SHP77 (cell line): Measurements from ENCODE around the gene MEGF6.
A peak's percentile ranks its signal among the peaks of the same experiment; 100 is the strongest.
"Not testable (repeated sequence)": the region's sequence is repeated elsewhere in the genome, so short reads cannot be mapped to it uniquely, and the experiment has no call there.

ENCODE experiments used
- DNase-seq, 2 experiments: peaks; one replicate each; lab custom pipeline; 2025; lab: John Stamatoyannopoulos, UW

The MEGF6 gene

DNA sequence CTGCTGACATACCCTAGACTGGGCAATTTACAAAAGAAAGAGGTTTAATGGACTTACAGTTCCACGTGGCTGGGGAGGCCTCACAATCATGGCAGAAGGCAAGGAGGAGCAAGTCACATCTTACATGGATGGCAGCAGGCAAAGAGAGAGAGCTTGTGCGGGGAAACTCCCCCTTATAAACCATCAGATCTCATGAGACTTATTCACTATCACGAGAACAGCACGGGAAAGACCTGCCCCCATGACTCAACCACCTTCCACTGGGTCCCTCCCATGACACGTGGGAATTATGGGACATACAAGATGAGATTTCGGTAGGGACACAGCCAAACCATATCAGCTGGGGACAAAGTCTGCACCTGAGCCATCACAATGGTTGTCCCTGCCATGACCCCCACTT, 35.8 kb downstream of the MEGF6 start:
- not testable (repeated sequence) for DNase-seq

DNA sequence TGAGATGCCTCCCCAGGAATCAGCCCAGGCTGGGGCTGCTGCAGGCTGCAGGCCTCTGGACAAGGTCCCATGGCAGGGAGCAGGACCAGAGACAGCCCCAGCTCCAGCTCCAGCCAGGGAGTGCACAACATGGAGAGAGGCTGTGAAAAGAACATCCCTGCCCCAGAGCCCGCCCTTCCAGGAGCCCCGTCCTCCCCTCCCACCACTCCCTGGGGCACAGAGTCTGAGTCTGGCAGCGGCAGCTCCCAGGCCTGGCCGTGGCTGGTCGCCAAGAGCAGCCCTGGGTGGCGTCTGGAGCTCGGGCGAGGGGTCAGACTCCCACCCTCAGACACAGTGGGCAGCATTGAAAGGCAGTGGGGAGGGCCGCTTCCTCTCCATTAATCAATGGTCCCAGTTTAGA, 37.8 kb downstream of the MEGF6 start:
- no peak for DNase-seq

DNA sequence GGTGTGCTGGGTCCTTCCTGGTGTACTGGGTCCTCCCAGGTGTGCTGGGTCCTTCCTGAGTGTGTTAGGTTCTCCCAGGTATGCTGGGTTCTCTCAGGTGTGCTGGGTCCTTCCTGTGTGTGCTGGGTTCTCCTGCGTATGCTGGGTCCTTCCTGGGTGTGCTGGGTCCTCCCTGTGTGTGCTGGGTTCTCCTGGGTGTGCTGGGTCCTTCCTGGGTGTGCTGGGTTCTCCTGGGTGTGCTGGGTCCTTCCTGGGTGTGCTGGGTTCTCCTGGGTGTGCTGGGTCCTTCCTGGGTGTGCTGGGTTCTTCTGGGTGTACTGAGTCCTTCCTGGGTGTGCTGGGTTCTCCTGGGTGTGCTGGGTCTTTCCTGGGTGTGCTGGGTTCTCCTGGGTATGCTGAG, 38.7 kb downstream of the MEGF6 start:
- DNase-seq = not testable (repeated sequence)

DNA sequence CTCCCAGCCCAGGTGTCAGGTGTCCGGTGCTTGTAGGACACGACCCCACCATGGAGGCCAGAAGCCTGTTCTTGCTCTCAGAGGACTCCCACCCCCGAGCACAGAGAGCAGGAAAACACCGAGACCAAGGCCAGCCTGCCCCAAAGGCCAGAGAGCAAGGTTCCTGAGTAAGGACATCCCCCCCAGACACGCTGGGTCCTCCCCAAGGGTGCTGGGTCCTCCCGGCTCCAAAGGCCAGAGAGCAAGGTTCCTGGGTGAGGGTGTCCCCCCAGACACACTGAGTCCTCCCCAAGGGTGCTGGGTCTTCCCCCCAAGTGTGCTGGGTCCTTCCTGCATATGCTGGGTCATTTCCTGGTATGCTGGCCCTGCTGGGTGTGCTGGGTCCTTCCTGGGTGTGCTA, 40.0 kb downstream of the MEGF6 start:
- no peak for DNase-seq

DNA sequence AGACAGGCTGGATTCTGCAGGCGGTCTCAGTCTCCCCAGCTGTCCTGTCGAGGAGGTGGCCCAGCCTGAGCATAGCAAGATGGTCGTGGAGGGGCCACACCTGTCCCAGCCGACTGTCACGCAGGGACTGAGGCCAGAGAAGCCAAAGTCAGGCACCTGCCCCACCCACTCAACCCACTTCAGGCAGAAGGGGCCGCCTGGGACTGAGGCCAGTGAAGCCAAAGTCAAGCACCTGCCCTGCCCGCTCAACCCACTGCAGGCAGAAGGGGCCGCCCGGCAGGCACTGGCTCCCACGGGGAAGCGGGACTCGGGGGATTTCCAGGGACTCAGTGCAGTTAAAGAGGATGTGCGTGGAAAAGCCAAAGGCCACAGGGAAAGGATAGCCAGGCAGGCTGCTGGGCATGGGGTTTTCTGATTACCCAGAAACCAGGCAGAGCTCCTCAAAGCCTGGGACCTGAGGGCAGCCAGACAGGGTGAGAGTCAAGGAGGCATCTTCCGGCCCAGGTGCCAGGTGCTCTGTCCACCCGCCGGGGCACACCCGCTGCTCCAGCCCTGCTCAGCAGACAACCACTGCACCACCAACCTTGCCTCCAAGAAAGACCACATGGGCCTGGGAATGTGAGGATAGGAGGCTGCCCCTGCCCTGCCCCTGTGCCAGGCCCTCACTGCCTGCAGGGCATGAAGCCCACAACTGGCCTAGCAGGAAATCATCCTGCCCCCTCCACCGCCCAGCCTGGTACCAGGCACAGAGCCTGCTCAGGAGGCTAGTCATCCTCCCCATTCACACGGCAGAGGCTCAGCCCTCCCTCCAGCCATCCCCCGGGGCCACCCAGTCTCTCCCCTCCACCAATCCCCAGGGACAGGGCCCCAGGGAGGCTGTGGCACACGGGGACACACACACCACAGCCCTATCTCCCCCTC, 41.0 kb downstream of the MEGF6 start:
- no peak for DNase-seq

DNA sequence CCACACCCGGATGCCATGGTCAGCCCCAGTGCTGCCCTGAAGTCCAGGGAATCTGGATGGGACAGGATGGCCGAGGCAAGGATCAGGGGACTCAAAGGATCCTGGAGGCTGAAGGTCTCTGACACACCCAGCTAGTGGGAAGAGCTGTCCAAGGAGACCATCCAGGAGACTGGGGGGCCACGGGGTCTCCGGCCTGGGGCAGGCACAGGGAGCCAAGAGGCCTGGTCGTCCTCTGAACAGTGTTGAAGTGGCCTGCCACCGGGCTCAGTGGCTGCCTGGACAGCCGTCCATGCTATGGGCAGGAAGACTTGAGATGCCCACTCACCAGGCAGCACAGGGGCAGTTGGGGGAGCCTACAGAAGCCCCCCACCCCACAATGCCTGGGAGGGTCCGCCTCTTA, 41.9 kb downstream of the MEGF6 start:
- DNase-seq = no peak

DNA sequence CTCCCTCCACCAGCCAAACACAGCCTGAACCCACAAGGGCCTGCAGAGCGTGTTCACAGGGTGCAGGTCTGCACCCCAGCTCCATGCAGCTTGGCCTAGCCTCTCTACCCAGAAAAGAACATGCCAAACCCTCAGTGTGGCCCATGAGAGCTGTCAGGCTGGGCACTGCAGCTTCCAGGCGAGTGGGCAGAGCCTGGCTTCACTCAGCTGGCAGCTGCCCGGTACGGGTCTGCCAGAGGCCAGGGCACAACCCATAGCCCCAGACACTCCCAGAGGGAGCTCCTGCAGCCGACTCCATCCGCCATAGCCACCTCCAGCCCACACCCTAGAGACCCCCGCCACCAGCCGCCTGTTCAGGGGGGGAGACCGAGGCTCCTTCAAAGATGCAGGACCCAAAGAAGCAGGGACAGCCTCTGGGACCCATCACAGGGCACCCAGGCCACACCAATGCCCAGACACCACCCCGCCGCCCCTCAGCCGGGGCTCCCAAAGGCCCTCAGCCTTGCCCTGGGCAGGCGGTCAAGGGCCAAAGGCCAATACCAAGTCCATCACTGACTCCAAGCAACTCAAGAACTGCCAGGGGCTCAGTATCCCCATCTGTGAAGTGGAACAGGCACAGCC, 42.4 kb downstream of the MEGF6 start:
- no peak for DNase-seq

DNA sequence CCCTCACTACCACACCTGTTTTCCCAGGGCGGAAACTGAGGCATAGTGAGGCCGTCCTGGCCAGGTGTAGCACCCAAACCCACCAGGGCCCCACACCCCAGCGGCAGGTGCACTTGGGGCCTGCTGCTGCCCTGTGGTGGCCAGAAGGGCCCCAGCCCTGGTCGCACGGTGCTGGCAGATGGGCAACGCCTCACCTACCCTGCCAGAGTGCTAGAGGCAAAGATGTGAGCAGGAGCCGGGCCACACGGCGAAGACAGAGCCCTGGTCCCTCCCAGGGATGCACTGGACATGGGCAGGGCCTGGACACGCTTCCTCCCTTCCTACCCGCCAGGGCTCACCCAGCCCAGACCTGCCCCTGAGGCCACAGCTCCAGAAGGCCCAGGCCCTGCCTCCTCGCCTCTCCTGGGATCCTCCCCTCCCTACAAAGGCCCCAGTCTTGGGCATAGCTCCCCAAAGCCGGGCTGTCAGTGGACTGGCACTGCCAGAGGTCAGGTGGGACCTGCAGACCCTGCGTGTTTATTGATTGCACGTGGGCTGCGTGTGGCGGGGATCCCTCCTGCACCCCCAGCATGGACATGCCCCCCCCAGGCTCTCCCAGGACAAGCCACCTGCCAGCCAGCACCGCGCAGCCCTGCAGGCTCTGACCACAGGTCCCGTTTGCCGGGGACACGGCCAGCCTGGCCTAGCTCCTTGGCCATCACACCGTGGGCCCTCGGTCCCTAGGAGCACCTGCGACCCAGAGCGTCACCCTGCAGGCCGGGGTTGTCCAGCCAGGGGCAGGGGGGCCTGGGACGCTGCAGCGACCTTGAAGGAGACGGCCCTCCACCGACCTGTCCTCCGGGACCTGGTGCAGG, 44.1 kb downstream of the MEGF6 start:
- no peak for DNase-seq

DNA sequence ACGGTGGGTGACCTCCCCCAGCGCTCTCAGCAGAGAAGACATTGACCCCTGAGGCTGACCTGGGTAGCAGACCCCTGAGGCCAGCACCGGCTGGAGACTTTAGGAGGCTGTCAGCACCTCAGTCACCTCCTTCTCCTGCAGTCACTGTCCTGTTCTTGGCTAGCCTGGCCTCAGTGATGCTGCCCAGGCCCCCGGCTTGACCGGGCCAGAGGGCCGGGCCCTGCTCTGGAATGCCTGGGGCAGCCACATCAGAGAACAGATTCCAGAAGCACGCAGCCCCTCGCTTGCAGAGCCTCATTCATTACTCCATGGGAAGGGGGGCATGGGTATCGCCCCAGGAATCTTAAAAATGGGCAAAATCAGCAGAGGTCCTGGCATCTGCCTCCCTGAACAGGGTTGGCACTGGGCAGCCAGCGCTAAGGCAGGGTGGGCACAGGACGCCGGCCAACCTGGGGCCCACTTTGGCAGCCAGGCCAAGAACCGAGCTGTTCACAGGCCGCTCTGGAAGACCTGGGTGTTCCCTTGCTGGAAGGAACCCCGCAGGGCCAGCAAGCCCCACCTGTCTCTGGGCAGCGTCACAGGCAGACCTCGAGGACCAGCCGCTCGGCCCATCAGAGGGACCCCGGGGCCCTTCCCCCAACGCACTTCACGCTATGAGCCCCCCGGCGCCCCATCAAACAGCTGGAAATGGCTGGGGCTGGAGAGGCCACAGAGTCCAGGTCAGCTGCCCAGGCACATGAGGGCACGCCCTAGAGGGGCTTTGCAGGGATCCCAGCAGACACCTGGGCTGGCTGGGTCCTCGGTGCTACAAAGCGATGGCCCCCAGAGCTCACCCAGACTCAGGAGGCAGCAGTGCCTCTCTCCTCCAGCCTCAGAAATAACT, 45.1 kb downstream of the MEGF6 start:
- no peak for DNase-seq

DNA sequence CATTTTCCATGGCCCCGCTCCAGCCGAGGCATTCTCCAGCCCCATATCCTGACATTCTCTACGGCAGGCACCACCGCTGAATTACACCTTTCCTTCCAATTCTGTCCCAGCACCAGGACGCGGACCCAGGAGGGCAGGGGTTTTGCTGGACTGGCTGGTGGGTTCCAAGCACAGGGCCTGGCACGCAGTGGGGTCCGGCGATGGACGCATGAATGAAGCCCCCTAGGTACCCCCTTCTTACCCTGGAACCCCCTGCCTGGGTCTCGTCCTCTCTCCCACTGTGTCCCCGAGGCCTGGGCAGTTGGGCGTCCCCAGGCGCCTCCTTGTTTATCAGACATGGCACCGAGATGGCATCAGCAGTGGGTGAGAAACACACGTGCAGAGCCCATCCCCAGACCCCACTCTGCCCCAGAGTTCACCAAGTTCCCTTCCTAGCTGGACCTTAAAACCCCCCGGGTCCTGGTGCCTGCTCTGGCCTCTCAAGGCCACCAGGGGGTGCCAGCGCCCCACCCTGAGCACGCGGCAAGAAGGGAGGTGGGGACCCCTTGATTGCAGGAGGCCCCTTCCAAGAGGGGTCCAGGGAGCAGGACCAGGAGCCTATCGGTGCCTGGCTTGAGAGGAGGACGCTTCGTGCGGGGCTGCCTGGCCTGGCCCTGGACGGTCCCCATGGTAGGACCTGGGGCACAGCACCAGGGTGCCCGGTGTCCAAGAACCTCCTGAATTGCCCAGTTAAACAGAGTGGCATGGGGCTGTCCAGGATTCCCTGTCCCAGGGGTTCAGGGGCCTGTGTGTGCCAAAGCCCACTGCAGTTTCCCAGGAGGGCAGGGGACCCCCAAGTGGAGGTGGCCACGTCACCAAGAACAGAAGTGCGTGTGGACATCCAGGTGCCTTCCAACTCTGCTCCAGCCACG, 46.1 kb downstream of the MEGF6 start:
- peak in 1 of 2 experiments; percentile 1 for DNase-seq

DNA sequence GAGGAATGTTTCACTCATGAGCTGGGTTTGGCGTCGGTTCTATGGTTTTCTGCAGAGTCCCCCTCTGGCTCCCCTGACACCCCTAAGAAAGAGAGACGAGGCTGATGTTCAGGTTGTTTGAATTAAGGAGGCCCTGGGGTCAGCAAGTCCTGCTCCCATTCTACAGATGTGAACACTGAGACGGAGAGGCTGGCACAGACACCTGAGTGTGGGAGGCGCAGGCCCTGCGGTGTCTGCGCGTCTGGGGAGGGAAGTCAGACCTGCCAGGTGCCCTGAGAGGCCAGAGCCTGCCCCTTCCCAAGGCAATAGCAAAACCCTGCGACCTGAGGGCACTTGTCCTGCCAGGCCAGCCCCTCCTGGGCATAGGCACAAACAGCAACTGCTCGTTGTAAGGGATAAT, 47.7 kb downstream of the MEGF6 start:
- DNase-seq = no peak

DNA sequence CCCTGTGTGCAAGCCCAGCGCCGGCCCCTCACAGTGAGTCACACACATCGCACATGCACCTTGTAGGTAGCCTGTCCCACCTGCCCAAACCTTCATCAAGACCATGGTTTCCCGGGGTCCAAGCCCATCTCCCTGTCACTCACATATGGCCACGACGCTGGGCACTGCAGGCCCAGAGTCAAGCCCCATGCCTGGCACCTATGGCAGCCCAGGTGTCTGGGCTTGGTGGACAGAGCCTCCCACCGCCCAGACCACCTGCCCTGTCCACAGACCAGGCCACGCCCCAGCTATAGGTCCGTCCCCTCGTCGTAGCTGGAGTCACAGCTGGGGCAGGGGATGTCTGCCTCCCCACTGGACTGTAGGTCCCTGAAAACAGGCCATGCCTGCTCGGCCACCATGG, 48.2 kb downstream of the MEGF6 start:
- no peak for DNase-seq

DNA sequence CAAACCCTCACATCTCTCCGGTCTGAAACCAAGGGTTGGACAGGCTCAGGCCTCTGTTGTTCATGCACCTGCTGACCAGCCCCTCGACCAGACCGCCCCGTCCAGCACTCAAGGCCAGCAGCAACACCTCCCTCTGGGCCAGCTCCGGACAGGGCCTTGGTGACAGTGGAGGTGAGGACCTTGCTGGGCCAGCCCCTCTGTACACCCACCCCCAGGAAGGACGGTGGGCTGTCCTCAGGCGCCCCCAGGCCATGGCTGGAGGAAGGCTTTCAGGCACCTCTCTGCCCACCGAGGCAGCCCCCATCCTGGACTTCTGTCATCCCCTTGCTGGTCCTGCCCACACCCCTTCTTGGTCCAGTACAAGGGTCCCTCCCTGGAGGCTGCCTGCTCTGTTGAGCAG, 48.6 kb downstream of the MEGF6 start:
- DNase-seq = no peak

DNA sequence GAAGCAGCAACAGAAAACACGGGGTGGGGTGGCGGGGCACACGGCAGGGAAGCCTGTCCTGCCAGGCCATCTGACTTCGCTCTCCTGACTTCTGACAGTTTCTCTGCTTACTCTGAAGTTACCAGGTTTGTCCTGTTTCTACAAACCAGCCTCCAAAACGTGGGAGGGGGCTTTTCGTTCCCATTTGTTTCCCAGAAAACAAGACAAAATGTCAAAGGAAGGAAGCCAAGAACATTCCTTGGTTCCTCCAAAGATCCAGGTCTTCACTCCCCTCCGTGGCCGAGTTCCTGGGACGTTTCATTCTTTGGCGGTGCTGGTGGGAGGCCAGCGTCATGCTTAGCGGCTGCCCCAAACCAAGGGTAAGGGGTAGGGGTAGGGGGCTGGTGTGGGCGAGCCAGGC, 49.6 kb downstream of the MEGF6 start:
- no peak for DNase-seq

DNA sequence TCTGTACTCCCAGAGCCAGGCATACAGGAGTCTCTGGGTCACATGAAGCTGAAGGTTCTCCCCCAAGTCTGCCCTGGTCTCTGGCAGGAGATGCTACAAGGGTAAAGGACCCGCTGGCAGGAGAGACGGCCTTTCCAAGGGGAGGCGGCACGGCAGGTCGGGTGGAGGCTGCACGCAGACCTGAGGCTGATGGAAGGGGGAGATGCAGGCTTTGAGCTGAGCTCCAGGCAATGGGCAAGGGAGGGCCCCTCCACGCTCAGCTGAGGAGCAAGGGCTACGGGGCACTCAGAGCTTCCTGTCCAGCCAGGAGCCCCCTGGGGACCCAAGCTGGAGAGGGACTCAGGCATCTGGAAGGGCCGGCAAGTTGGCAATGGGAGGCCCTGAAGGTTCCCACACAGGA, 50.3 kb downstream of the MEGF6 start:
- no peak for DNase-seq

DNA sequence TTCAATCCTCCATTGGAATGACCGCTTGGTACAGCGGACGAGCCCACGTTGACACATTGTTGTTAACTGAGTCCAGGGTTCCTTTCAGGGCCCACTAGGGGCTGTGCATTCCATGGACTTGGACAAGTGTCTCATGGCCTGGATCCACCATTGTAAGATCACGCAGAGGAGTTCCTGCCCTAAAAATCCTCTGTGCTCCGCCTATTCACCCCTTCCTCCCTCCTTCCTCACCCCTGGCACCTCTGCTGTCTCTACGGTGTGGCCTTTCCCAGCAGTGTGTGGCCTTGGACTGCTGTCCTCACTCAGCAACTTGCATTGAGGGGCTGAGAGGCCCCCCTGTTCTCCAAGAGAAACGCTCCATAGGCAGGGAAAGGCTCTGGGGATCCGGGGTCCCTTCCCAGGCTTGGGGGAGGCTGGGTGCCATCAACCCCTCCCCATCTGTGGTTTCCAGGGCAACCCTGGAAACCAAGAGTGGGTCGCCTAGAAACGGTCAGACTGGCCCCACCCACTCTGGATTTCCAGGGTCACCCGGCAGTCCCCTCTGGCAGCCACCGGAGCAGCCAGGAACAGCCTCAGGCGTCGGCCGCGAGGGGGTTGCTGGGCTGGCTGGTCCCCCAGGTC, 50.9 kb downstream of the MEGF6 start:
- no peak for DNase-seq

DNA sequence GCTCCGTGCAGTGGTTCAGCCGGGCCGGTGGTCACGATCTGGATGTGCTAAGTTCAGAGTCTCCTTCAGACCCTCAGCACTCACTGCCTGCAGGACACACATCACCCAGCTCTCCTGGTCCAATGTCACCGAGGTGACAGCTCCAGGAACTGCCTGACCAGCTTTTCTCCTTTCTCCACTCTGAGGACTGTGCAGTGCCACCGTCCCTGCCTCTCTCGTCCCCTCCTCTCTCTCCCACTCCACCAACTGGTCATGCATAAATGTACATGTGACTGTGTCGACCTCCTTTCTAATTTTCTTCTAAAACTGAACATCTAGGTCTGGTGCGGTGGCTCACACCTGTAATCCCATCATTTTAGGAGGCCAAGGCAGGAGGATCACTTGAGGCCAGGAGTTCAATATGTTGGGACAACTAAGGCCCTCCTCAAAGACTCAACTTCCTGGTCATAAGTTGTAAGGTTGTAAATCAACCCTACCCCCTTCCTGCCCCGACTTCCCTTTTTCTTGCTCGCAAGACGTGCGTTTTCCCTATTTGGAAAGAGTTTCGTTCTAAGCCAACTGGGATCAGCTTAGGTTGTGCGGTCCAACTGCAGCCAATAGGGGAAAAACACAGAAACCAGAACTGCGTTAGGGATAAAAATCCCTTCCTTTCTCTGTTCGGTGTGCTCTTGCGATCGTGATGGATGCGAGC, 53.1 kb downstream of the MEGF6 start:
- DNase-seq = no peak

DNA sequence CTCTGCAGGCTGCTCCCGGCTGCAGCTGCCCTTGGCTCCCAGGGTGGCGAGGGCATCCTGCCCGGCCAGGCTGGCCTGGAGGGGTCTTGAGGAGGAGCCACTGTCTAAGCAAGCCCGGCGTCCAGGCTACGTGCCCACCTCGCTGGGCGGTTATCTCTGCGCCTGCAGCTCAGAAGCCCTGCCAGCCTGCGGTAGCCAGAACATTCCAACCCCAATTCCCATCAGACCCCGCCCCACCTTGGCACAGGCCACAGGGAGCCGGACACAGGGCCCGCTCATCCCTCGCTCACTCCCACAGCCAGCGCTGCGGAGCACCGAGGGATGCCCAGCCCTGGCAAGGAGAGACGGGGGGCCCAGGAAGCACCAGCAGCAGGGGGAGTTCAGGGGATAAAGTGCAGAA, 53.9 kb downstream of the MEGF6 start:
- DNase-seq = no peak

DNA sequence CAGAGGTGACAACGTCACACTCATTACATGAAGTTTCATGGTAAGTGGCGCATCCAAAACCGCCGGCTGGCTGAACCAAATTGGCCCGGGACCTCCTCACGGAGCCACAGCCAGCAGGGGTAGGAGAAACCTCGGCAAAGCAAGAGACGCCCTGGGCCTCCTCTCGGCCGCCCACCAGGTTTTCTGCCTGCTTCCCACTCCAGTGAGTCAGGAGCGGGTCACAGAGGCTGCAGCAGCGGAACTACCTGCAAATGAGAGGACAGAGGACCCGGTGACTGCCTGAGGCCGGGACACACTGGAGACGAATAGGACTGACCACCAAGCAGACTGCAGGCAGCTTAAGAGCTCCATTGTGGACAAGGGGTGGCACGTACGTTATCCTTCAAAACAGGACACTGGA, 55.0 kb downstream of the MEGF6 start:
- DNase-seq = no peak
